ENCODE results near the gene PTPRJ.
"Not testable (repeated sequence)": the region's sequence is repeated elsewhere in the genome, so short reads cannot be mapped to it uniquely, and the experiment has no call there.

PTPRJ gene

DNA sequence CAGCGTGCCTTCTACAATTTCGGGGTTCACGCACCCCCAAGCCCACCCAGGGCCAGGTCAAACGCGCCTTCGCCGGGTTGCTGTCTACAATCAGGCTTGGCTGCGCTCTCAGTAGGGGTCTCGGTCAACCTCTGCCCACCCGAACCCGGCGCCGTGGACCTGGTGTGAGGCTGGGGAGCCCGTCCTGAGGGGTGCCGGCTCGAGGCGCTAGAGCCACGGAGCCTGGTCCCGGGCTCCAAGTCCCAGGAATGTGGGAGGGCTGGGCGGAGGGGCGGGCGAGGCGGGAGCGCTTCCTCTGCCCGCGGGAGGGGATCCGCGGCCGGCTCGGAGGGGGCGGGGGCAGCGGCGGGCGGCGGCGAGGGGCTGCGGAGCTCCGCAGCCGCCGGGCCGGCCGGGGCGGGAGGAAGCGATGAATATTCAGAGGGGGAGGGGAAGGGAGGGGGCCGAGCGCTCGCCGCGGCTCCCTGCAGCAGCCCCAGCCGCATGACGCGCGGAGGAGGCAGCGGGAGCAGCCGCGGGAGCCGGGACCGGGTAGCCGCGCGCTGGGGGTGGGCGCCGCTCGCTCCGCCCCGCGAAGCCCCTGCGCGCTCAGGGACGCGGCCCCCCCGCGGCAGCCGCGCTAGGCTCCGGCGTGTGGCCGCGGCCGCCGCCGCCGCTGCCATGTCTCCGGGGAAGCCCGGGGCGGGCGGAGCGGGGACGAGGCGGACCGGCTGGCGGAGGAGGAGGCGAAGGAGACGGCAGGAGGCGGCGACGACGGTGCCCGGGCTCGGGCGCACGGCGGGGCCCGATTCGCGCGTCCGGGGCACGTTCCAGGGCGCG lies at the start of gene PTPRJ:
PTPRJ (plus strand) TSS at position 472 of the 819 bp plus-strand sequence. CDS start 354 bp downstream, outside the sequence.
- no peak for DNase-seq

DNA sequence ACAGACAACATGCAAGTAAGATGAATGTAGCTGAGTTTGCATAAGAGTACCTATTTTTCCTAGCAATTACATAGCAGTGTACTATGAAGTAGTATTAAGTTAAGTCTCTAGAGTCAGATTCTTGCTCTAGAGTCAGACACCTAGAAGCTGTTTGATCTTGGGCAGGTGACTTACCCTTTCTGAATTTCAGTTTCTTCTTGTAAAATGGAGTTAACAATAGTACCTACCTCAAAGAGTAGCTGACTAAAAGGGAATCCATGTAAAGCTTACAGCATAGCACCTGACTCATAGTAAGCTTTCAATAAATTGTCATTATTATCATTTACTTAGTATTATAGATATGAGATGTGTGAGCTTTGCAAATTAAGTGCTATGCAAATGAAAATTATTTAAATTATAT lies 47.8 kb upstream of the PTPRJ start:
- no peak for DNase-seq

DNA sequence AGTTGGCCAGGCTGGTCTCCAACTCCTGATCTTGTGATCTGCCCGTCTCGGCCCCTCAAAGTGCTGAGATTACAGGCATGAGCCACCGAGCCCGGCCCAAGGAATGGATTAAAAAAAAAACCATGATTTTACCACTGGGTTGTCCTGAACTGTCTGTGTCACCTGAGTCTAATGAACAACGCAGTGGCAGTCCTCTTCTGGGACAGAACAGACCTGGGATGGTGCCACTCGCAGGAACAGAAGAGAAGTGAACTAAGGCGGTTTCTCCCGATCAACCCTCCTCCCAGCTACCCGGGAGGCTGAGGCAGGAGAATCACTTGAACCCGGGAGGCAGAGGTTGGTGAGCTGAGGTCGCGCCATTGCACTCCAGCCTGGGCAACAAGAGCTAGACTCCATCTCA lies 46.6 kb upstream of the PTPRJ start:
- DNase-seq: not testable (repeated sequence)

DNA sequence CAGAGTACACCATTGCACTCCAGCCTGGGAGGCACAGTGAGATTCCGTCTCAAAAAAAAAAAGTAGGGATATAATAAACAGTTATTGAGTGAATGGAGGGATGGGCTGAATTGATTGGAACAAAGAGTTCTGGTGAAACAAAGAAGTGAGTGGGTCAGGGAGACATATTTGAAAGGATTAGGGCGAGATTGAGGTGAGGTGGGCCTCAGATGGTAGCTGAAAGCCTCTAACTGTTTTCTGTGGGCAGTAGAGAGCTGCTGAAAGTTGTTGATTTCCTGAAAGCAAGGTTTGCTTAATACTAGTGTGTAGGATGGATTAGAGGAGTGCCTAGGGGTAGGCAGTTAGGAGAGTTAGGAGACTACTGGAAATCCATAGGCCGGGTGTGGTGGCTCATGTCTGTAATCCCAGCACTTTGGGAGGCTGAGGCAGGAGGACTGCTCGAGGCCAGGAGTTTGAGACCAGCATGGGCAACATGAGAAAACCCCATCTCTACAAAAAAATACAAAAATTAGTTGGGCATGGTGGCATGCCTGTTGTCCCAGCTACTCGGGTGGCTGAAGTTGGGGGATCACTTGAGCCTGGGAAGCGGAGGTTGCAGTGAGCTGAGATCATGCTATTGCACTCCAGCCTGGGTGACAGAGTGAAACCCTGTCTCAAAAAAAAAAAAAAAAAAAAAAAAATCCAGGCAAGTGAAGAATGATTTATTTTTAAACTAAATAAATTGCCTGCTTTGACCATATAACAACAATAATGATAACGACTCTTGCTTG lies 41.4 kb upstream of the PTPRJ start:
- no peak for DNase-seq

DNA sequence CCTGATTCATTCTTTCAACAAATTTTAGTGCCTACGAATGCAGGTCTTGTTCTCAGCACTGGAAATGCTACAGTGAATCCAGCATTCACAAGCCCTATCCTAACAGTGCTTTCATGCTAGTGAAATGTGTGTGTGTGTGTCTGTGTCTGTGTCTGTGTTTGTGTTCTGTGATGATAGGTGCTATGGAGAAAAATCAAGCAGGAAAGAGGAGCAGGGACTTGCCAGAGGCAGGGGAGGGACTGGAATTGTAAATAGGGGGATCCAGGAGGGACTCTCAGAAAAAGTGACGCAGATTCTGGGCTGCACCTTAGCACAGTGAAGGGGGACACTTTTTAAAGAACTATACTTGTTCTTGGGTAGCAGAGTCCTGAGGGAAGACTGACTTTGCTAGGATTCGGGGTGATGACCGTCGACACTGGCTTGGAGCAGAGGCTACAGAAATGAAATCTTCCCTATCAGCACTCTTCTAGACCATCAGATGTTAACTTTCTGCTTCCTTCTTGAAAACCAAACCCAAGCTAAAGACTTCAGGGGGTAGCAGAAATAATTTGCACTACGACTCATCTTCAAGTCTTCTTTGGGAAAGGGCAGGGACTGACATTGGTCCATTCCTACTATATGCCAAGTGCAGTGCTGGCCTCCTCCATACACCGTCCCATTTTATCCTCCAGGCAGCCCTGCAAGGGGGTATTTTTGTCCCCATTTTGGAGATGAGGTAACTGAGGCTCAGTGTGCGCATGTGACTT lies 39.3 kb upstream of the PTPRJ start:
- DNase-seq: no peak

DNA sequence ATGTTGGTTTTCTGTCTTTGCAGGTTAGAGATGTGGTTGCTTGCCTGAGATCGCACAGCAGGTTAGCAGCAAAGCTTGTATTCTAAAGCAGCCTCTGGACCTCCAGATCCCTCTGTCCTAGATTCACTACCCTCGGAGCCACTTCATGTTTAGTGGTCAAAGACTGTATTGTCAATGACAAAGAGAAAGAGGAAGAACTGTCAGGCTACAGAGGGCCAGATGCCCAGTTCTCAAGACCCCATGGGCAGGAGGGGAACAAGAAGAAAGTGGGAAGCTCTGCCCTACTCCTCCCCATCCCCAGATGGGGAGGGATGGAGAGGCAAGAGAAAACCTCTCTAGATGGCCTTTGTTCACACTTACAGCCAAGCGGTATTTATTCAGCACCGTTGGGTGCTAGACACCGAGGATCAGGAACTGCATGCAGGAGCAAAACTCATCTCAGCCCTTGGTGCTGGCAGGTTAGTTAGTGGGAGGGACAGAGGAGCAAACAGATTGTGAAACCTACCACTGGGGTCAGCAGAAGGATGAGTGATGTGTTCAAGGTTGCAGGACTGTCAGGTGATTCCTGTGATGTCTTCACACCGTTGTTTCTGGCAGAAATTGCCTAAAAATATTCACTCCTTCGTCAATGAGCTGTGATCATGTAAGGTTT lies 38.3 kb upstream of the PTPRJ start:
- no peak for DNase-seq

DNA sequence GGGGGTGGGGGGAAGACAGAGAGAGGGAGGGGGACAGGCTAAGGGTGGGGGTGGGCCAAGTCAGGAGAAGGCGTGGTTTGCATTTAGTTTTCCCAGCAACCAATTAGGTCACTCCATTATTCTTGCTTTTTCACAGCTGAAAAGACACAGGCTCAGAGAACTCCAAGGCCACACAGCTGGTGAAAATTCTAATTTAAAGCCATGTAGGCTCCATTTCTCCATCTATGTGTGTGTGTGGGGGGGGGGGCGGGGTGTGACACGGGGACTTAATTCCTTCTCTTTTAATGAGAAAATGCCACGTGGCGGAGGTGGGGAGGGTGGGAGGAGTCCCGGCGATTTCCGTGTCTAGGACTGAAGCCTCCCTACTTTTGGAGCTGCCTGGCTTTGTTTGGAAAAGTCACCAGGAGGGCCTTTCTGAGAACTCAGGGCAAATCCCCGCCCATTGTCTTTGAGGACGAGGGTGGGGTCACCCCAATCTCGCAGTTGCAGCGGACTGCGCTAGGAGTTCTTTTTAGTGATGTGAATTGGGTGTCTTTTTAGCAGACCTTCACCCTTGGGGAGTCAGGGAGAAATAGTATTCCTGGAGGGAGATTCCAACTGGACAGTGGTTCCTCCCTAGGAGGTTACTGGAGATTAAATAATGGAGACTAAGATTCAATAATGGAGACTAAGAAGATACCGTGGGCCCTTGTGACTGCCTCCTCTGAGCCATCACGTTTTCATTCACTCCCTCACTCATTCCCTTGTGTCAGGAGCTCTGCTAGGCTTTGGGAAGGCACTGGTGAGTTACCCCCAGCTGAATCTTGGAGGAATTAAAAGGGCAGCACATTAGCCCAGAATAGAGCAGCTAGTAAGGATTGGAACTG lies 36.4 kb upstream of the PTPRJ start:
- DNase-seq: no peak

DNA sequence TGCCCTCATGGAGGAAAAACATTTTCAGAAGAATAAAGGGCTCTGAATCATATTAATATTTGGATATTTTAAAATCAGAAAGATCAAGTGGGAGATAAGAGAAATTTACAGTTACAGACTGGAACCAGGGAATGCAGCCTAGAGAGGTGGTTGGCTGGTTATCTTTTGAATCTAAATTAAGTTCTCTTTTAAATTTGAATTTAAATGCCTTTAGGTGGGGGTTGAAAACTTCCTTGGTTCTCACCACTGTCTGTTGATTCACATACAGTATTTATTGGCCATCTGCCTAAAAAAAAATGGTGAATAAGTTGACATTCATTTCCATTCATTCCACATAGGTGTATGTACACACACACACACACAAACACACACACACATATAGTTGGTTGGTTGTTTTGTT lies 35.7 kb upstream of the PTPRJ start:
- no peak for DNase-seq

DNA sequence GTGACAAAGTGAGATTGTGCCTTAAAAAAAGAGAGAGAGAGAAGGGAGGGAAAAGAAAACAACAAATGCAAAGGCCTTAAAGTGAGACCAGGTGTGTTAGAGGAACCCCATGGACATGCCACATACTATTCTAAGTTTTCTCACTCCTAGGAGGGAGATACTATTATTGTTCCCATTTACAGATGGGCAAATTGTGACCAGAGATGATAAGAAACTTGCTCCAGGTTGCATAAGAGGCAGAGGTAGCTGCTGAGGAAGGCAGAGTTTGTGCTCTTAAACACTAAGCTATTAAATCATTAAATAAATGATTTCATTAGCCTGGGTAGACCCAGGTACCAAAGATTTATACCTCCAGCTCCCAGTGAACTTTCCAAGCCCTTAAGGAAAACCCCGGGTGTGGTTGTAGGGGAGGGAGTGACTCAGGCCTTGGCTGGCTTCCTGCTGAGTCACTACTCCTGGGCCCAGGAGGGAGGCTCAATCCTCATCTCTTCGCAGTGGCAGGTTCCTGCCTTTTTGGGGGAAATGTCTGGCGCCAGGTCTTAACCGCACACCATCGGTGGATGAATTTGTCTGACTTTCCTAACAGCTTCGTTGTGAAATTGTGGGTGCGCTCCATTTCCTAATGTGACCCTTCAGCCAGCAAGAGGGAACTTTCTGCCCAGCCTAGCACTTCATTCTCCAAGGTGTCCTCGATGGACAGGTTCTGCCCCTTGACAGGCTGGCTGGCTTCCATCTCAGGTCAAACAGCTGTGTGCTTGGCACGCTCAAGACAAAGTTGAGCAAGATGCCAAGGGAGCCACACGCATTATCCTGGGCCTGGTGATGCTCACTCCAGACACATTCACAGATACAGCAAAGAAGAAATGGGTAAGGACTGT lies 33.4 kb upstream of the PTPRJ start:
- no peak for DNase-seq

DNA sequence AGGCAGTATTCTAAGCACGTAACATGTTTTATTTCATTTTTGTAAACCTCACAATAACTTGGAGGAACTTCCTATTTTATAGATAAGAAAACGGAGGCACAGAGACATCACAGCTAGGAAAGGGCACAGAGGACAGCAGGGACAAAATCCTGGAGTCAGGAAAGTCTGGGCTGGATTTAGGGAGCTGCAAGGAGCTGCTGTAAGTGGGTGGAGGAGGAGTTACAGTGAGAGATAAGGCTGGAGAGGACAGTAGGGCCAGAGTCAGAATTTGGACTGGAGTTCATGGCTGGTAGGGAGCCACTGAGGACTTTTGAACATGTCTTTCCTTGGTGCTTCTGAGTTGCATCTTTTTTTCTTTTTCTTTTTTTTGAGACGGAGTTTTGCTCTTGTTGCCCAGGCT lies 32.2 kb upstream of the PTPRJ start:
- no peak for DNase-seq

DNA sequence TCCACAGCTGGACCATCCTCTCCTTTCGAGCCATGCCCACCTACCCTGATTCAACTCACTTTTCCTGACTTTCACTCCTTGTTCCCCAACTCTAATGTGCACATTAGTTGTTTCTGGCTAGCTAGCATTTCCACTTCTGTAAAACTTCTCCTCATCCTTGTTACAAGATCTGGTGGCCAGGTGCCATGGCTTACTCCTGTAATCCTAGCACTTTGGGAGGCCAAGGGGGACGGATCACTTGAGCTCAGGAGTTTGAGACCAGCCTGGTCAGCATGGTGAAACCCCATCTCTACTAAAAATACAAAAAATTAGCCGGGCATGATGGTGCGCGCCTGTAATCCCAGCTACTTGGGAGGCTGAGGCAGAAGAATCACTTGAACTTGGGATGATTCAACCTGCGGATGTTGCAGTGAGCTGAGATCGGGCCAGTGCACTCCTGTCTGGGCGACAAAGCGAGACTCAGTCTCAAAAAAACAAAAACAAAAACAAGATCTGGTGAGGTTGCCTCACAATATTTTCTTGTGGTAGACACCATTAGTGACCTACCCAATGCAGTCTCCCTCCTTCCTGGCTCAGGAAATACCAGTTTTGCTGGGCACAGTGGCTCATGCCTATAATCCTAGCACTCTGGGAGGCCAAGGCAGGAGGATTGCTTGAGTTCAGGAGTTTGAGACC lies 31.2 kb upstream of the PTPRJ start:
- not testable (repeated sequence) for DNase-seq

DNA sequence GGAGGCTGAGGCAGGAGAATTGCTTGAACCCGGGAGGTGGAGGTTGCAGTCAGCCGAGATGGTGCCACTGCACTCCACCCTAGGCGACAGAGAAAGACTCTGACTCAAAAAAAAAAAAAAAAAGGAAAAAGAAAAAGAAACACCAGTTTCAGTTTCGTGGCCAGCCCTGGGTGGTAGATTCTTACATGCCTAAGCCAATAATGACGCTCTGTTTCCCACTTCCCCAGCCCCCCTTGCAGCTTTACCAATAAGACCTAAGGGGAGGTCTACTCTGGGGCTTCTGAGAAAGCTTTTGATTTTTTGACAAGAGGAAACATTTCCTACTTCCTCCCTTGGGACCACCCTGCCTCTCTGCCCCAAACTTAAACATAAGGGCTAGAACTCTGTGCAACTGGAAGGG lies 30.0 kb upstream of the PTPRJ start:
- DNase-seq: no peak

DNA sequence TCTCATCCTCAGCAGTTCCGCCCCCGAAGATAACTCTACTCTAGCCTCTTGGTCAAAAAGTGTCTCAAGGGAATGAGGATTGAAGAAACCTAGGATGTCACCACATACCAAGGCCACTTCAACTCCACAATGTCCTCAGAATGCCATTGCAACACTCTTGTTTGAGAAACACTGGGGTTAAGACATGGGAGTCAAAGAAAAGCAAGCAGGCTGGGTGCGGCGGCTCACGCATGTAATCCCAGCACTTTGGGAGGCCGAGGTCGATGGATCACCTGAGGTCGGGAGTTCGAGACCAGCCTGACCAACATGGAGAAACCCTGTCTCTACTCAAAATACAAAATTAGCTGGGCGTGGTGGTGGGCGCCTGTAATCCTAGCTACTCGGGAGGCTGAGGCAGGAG lies 28.9 kb upstream of the PTPRJ start:
- DNase-seq: not testable (repeated sequence)

DNA sequence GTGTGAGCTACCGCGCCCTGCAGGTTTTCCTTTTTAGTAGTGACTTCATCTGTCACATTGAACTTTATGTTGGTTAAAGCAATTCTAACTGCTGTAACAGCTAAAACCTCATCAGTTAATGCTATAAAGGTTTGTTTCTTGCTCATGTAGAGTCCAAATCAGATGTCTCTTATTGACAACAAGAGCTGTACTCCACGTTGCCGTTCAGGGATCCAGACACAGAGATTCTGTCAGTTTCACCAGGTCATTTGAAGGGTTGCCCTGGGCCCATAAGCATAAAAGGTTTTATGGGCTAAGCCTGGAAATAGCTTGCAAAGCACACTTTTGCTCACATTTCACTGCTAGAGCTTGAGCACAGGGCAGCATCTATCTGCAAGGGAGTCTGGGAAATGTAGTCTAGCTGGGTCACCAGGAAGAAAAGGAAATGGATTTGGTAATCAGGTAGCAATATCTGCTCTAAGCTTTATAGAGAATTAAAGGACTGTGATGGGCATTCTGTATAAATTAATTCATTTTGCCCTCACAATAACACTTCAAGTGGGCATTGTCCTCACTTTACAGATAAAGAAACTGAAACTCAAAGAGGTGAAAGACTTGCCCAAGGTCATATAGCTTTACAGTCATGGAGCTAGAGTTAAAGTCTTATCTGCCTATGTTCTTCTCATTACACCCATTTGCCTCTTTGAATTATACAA lies 25.2 kb upstream of the PTPRJ start:
- DNase-seq: no peak

DNA sequence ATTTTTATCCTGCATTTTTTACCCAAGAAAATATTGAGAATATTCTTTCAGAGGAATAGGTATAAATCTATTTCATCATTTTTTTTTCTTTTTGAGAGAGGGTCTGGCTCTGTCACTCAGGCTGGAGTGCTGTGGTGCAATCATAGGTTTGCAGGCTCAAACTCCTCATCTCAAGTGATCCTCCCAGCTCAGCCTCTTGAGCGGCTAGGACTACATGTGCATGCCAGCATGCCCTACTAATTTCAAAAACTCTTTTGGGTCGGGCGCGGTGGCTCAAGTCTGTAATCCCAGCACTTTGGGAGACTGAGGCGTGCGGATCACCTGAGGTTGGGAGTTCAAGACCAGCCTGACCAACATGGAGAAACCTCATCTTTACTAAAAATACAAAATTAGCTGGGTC lies 20.3 kb upstream of the PTPRJ start:
- no peak for DNase-seq

DNA sequence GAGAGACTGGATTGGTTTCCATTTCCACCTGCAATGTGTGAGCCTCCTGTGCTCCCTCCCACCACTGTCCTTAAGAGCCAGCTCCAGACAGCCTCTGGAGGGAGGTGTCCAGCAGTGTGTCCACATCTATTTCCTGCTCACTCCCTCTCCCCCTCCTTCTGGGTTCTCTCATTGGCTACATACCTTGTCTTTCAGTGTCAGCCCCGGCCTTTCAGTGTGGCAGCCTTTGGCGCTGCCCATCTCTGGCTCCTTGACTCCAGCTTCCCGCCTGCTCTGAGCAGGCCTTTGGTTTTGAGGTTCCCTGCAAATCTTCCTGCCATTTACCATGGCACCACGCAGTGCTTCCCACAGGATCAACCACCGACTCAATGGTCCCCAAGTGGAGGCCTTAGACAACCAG lies 19.0 kb upstream of the PTPRJ start:
- DNase-seq: no peak

DNA sequence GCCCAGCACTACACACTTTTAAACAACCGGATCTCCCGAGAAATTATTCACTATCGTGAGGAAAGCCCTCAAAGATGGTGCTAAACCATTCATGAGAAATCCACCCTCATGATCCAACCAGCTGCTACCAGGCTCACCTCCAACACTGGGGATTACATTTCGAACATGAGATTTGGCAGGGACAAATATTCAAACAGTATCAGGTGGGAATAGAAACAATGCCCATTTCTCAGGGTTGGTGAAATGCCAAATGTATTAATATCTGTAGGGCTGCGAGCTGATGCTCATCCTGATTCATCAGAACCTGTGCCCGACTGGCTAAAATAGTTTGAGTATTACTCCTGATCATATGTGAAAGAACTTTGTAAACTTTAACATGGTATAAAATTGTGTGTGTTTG lies 15.8 kb upstream of the PTPRJ start:
- DNase-seq: no peak

DNA sequence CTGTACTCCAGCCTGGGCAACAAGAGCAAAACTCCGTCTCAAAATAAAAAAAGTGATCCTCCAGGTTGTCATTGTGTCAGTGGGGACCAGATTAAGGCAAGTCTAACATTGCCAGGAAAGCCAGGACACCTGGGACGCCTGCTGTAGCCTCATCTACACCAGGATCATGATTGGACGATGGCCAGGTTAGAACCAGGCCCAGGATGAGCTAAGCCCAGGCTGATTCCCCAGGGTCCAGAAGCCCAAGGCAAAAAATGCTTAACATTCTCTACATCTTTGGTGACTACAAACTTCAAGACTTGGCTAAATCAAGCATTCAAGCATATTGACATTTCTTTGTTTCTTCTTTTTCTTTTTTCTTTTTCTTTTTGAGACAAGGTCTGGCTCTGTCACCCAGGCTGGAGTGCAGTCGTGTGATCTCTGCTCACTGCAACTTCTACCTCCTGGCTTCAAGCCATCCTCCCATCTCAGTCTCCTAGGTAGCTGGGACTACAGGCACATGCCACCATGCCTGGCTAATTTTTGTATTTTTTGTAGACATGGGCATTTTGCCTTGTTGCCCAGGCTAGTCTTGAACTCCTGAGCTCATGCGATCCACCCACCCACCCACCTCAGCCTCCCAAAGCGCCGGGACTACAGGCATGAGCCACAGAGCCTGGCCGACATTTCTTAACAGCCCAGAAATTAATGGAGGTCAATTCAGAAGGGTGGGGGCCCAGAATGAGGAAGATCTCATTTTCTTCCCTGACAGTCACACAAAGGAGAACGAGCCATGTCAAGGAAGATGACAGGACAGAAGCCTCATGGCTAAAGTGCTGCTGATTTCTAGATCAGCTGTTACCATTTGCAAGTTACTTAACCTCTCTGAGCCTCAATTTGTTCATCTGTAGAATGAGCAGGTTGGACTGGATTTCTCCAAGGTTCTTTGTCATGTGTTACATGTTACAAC lies 12.5 kb upstream of the PTPRJ start:
- no peak for DNase-seq

DNA sequence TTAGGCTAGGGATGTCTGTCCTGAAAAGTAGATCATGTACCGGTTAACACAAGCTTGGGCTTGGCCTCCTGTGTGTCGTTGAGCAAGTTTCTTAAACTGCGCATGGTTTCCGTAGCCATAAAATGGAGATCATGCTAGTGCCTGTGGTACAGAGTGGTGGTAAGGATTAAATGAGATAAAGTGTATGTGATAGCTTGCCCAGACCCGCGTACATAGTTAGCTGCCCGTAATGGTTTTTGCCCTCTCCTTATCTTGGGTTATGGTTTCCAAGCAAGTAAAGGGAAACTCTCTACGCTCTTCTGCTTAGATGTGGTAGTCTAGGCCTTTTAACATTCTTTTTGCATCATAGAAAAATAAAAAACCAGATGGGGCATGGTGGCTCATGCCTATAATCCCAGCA lies 11.0 kb upstream of the PTPRJ start:
- DNase-seq: no peak

All from SIG-M5 (cell line).